H54 (cell line): ENCODE data around the gene DEPDC7.
"Not testable (repeated sequence)": the region's sequence is repeated elsewhere in the genome, so short reads cannot be mapped to it uniquely, and the experiment has no call there.

ENCODE experiments used
- DNase-seq: peaks from one replicate; pipeline ENCODE4 v3.0.0; 2011; ENCODE audit warnings: low spot score, mixed read lengths; ENCODE audit not compliant: insufficient read length
- FAIRE-seq: peaks from 3 replicates; lab custom pipeline; 2011; peaks lifted over from hg19 to GRCh38; lab: Jason Lieb, UNC
- POLR2A ChIP-seq: IDR thresholded peaks from 2 replicates; pipeline ENCODE4 v1.6.1; 2011; ENCODE audit warnings: low read depth, mild to moderate bottlenecking, low read length

The DEPDC7 gene

DNA sequence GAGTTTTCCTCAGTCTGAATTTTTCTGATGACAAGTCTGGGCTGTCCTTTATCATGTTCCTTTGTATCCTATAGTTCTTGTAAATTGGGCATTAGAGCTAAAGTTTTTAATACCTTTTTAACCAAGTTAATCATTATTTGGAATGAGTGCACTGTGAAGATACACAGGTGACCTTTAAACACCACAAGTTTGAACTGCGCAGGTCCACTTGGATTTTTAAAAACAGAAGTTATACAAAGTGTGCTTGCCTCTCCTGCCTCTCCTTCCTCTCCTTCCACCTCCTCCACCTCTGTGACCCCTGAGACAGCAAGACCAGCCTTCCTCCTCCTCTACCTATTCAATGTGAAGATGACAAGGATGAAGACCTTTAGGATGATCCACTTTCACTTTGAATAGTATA is 19.3 kb downstream of the DEPDC7 start:
- no peak for FAIRE-seq
- DNase-seq, result no peak
- no peak for TF ChIP-seq POLR2A

DNA sequence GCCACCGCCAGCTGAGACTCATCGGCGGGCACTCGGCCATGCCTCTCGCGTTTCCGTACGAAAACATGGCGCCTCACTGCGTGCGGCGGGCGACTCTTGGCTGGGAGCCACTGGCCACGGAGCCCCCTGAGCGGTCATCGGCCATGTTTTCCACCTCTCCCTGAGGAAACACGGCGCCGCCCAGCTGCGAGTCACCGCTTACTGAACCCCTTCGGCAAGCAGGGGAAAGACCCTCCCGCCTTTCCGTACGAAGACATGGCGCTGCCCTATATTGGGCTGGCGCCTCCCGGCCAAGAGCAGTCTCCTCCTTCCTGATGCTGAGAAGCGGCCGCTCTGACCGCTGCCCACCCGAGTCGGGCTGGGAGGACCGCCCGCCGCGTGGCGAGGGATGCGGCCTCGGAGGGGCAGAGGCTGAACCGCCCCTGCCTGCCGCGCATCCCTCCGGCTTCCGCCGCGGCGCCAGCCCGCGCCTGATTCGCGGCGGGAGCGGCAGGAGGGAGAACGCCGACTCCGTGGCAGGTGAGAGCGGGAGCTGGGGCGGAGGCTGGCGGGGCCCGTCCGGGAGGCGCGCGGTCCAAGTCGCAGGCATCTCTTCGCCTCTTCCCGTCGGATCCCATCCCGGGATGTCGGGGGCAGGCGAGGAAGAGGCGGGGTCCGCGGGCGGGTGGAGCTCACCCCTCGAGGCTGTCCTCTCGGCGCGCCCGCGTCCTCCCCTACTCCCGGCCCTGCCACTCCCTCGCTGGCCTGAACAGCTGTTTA is 23.8 kb downstream of the DEPDC7 start, which contains the start of gene TCP11L1:
Gene TCP11L1 (plus strand): TSS at position 299 of the 759 bp plus-strand sequence. CDS start 4,202 bp downstream, outside the sequence.
- no peak for FAIRE-seq
- peak; percentile 70 for DNase-seq
- peak; percentile 75 for TF ChIP-seq POLR2A

DNA sequence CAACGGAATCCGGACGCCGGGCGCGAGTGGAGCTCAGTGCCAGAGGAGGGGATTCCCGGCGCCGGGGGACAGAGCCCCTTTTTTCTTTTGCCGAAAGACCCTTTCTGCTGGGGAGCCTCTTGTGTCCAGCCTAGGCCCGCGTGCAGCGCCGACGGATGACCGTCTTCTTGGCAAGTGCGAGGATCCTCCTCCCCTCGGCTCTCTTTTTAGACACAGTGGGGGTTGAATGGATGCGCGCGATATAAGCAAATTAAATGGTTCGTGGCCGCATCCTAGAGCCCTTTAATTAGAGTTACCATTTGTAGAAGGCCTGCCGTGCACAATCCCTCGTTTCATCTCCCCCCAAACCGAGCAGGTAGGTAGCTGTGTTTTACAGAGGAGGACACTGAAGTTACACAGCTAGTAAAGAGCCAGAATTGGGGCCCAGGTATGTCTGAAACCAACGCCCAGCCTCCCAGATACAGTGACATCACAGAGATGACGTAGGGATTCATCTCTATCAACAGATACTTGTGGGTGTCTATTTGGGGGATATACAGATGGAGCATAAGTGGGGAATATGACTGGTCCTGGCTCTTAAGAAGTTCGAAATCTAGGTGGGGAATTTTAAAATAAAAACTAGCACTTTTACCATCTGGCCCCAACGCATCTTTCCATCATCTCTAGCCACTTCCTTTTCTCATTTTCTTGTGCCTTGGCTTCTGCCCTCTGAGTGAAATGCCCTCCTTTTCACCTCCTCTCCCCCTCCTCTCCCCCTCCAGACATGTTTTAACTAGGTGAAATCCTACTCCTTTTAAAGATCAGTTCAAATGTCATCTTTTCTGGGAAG is 24.6 kb downstream of the DEPDC7 start:
- DNase-seq (no peak), FAIRE-seq (no peak)
- no peak for TF ChIP-seq POLR2A

DNA sequence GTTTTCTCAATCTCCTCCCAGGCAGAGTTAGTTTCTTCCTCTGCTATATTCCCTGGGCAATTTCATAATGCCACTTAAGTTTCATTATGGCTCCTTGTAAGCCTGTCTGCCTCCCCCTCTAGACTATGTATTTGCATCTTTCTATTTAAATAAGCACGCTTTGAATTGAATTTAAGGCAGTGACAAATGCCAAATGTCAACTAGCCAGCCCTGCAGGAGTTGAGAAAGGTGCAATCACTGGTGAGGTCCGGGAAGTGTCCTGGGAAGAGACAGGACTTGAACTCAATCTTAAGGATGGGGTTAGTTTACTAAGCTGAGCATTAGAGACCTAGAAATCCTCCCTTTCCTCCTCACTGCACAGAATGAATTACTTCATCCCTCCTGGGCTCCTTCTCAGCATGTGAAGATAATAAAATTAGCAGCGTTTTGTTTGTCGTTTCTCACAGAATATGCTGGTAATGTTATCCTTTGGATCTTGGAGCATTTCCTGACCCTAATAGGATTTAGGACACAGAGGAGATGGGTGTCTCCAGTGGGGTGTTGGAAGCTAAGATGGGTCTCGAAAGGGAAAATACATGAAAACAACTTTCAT is 25.3 kb downstream of the DEPDC7 start:
- DNase-seq (no peak), FAIRE-seq (no peak)
- TF ChIP-seq POLR2A, result no peak

DNA sequence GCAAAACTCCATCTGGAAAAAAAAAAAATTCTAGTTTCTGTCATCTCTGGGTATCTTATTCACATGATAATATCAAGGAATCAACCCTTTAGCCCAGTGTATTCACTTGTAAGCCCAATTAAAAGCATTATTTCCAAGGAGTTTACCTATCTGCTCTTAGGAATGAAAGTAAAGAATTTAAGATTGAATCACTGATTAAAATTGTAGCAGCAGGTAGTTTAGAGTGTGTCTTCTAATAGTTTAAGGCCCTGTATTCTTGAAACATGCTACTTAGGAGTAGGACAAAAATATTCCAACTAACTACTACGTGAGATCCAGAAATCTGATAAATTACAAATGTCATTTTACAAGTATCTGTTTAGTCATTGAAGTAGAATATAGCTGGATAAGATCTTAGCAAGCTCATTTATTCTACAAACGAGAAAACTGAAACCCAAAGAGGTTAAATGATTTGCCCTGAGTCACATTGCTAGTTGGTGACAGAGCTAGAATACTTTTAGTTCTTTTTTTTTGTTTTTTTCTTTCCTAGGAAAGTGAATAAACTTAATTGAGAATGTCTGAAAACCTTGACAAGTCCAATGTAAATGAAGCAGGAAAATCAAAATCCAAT is 27.6 kb downstream of the DEPDC7 start:
- no peak for TF ChIP-seq POLR2A
- no peak for DNase-seq
- FAIRE-seq, result no peak

DNA sequence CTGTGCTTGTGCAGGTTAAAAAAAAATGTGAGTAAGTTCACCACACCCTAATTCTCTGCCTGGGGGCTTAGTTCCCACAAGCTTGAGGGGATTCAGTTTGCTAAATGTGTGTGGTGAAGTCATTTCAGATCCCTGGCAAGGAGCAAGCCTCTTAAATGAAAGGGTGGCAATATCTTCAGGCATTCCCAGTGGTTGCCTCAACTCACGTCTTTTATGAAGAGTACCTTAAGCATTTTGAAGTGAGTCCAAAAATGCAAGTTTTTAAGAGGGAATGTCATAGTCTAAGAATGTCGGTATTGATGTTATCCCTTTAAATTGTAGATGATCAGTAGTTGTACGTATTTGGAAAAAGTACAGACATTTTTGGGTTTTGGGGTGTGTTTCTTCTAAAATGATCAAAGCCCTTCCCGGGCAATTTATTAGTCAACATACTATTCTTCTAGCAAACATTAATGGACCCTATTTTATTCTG is 28.6 kb downstream of the DEPDC7 start:
- no peak for TF ChIP-seq POLR2A
- FAIRE-seq (no peak), DNase-seq (peak; percentile 29)

DNA sequence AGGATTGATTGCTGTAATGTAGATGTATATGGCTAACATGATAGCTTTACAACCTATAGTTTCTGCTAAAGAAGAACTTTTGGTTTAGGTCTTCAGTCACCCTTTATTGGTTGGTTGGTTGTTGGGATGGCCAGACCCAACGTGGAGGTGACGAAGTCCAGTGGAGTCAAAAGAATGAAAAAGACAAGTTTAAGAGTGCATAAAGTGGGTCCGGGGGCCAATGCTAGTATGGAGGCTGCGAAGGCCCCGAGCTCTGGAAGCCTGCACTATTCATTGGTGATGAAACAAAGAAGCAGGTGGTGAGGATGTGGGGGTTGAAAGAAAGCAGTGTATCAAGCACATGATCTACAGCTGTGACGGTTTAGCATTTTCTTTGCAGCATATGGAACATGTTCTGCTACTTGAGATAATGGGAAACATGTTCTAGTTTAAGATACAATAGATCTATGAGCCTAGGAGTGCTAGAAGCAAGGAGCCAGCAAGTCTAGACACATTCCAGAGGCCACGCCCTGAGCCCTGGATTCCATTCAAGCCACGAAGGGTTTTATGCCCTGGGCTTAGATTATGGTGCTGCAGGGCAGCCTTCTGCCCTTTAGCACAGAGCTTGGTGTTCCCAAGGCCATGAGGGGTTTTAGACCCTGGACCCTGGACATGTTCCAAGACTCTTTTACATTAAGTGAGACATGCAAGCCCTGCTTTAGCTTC is 30.0 kb downstream of the DEPDC7 start:
- TF ChIP-seq POLR2A, result no peak
- DNase-seq, result no peak

DNA sequence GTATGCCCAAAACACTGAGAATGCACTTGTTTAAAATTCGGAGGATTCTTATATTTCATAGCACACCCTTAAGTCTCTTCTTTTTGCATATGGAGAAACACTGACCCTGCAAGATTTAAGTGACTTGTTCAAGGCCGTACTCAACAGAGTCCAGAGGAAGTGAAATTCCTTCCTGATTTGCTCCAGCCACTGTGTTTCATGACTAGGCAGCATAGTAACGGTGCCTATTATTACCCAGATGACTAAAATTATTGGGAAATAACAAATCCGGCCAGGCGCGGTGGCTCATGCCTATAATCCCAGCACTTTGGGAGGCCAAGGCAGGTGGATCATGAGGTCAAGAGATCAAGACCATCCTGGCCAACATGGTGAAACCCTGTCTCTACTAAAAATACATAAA is 33.0 kb downstream of the DEPDC7 start:
- not testable (repeated sequence) for DNase-seq, FAIRE-seq

More for the DNA sequence above, 30.0 kb downstream of the DEPDC7 start:
- FAIRE-seq, result no peak

DNA sequence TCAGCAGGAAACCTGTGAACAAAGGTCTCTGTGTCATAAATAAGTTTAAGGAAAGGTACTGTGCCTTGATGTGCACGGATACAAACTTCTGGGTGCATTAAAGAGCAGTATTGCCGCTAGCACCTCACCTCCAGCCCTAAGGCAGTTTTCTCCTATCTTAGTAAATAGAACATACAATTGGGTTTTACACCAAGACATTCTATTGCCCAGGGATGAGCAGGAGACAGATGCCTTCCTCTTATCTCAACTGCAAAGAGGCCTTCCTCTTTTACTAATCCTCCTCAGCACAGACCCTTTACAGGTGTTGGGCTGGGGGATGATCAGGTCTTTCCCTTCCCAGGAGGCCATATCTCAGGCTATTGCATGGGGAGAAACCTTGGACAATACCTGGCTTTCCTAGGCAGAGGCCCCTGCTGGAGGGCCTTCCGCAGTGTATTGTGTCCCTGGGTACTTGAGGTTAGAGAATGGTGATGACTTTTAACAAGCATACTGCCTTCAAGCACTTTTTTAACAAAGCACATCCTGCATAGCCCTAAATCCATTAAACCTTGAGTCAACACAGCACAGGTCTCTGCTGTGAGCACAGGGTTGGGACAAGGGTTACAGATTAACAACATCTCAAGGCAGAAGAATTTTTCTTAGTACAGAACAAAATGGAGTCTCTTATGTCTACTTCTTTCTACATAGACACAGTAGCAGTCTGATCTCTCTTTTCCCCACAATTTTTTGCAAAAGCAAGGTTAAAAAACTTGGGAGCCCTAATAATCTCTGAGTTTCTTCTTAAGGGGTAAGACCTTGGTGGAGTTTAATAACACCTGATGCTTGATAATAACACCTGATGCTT is 34.1 kb downstream of the DEPDC7 start:
- DNase-seq, FAIRE-seq: not testable (repeated sequence)

DNA sequence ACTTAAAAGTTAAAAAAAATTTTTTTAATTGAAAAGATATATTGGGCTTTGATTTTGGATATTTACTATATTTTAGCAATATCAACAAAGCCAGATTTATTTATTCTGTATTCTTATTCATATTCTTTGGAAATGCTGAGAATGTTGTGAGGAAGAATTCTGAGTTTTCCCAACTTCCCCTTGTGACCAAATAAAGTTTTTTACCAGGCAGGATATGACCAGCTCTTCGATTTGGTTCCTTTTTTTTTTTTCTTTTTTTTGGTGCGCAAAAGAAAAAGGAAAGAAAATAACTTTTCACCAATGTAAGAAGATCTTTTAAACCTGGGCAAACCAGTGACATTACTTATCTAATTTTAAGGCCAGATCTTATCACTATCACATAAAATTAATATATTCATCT is 36.6 kb downstream of the DEPDC7 start:
- no peak for FAIRE-seq
- TF ChIP-seq POLR2A, result no peak
- no peak for DNase-seq

DNA sequence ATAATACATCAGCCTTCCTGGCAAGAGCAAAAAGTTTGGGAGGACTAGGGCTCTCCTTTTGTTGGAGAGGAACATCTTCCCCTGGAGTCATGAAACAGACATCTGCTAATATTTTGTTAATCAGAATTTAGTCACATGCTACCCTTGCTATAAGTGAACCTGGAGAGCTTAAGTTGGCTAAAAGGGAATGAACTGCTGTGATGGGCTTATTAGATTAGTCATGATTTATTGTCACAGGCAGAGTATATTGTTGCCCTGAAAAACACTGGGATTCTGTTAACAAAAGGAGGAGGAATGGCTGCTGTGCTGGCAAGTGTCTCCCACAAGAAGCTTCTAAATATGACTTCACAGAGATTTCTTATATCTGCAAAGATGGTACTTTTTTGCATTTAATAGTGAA is 39.7 kb downstream of the DEPDC7 start:
- DNase-seq, result no peak
- TF ChIP-seq POLR2A, result no peak
- no peak for FAIRE-seq

DNA sequence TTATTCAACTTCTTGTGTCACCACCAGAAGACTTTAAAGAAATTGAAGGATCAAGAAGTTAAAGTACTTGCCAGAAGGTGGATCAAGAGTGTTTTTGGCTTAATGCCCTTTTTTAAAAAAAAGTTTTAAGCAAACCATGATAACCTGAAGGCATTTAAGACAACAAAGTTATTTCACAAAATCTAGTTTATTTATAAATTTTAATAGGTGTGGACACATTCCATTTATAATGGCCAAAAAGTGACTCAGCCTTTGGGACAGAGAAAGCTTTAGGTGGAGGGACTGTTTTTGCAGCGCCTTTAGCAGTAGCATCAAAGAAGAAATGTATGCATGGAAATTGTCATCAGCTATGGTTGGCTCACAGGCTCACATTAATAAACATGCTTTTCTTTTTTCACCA is 41.6 kb downstream of the DEPDC7 start:
- FAIRE-seq (no peak), DNase-seq (no peak)
- no peak for TF ChIP-seq POLR2A
